Neutrophil (primary cell): ENCODE results near the gene SF3A2.

Source experiments
- H3K27ac ChIP-seq: fragments of 200-600 bp; sonication (generic); 2 replicates; pipeline ENCODE4 v1.5.1; 2016; ENCODE audit warnings: mild to moderate bottlenecking, moderate library complexity
- H3K27me3 ChIP-seq: fragments of 200-600 bp; sonication (generic); 2 replicates; pipeline ENCODE4 v1.6.0; 2016; ENCODE audit warnings: mild to moderate bottlenecking
- H3K36me3 ChIP-seq: fragments of 200-600 bp; sonication (generic); 2 replicates; pipeline ENCODE4 v1.5.1; 2017
- H3K4me1 ChIP-seq, 2 experiments: fragments of 200-600 bp in 1 of 2; sonication (generic) in 1 of 2; 1 replicate in 1 of 2; 2 replicates in 1 of 2; pipeline versions ENCODE4 v1.5.1 to v1.6.1; 2013 to 2016; ENCODE audit warnings: low read depth in 1 of 2, low read length in 1 of 2, mild to moderate bottlenecking in 1 of 2, moderate library complexity in 1 of 2; ENCODE audit not compliant: control insufficient read depth in 1 of 2, insufficient read depth in 1 of 2
- H3K4me3 ChIP-seq, 2 experiments: fragments of 200-600 bp in 1 of 2; sonication (generic) in 1 of 2; 1 replicate in 1 of 2; 2 replicates in 1 of 2; pipeline ENCODE4 v1.5.1; 2013 to 2016; ENCODE audit warnings: low read depth in 1 of 2, low read length in 1 of 2, mild to moderate bottlenecking in 1 of 2, moderate library complexity in 1 of 2
- H3K9me3 ChIP-seq: fragments of 200-600 bp; sonication (generic); 2 replicates; pipeline ENCODE4 v1.5.1; 2016
- TF ChIP-seq, protein P1 (sequence below): fragments of 200-600 bp; sonication (generic); IDR thresholded peaks from 2 replicates; pipeline ENCODE4 v1.5.1; 2016; ENCODE audit warnings: antibody characterized with exemption

SF3A2 gene, protein sequence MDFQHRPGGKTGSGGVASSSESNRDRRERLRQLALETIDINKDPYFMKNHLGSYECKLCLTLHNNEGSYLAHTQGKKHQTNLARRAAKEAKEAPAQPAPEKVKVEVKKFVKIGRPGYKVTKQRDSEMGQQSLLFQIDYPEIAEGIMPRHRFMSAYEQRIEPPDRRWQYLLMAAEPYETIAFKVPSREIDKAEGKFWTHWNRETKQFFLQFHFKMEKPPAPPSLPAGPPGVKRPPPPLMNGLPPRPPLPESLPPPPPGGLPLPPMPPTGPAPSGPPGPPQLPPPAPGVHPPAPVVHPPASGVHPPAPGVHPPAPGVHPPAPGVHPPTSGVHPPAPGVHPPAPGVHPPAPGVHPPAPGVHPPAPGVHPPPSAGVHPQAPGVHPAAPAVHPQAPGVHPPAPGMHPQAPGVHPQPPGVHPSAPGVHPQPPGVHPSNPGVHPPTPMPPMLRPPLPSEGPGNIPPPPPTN

DNA sequence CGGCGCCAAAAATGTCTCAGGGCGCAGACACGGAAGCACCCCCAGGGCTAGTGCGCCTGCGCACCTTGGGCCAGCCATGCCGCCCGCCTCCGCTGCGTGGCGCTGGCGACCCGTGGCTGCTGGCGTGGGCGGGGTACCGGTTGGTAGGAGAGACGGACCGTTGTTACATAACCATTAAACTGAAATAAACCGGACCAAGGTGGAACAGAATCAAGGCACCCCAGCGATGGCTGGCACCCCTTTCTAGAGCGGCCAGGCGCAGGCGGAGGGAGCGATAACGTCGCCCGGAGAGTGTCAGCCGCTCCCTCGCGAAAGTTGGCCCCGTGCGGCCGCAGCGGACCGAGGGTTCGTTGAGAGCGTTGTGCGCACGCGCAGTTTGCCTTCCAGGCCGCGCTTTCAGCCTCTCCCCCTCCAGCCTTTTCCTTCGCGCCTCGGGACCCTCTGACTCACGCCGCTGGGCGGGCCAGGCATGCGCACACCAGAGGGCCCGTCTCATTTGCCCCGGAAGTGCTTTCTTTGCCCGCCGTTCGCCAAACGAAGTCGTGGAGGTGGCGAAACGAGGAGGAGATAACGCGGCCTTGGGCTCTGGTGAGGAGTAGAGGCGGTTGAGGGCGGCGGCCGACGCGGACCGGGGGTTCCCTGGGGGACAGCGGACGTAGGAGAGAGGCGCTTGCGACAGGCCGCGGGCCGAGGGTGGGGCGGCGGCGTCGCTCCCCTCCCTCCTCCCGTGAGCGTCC, at the start of gene SF3A2, which contains the start of gene PLEKHJ1:
TSS of gene SF3A2 (plus strand) at position 511 of the 737 bp plus-strand sequence. CDS start 6,595 bp downstream, outside the sequence.
TSS of gene PLEKHJ1 (minus strand) at position 16 of the 737 bp plus-strand sequence. CDS start 81 bp downstream, outside the sequence.
- peaks cover 52 to 60% of the 10 kb centered on the region in 2 experiments for H3K4me1 ChIP-seq

DNA sequence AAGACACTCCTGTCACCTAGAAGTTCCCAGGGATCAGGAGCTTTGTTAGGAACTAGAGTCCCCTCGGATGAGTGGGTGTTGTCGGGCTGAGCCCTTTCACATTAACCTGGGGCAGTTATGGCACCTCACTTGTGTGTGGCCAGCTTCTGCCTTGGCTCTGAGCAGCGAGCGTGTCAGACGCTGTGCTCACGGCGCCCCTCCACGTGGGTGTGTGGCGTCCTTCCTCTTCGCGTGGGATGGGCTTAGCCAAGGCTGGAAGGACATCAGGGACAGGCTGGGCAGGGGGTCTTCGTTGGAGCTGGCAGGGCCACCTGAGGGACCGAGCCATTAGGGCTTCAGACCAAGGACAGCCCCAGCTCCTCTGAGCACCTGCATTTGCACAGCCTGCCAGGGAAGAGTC, 49.5 kb upstream of the SF3A2 start:
- Histone ChIP-seq H3K4me1 (peaks cover 16 to 19% of the 10 kb centered on the region in 2 experiments), H3K36me3 (peaks cover 57% of the 10 kb centered on the region), H3K9me3 (no peaks in the 10 kb centered on the region), H3K27me3 (no peaks in the 10 kb centered on the region), H3K4me3 (no peak overlapping the region), H3K27ac (peak overlapping the region; percentile 81)
- TF ChIP-seq, protein P1, sequence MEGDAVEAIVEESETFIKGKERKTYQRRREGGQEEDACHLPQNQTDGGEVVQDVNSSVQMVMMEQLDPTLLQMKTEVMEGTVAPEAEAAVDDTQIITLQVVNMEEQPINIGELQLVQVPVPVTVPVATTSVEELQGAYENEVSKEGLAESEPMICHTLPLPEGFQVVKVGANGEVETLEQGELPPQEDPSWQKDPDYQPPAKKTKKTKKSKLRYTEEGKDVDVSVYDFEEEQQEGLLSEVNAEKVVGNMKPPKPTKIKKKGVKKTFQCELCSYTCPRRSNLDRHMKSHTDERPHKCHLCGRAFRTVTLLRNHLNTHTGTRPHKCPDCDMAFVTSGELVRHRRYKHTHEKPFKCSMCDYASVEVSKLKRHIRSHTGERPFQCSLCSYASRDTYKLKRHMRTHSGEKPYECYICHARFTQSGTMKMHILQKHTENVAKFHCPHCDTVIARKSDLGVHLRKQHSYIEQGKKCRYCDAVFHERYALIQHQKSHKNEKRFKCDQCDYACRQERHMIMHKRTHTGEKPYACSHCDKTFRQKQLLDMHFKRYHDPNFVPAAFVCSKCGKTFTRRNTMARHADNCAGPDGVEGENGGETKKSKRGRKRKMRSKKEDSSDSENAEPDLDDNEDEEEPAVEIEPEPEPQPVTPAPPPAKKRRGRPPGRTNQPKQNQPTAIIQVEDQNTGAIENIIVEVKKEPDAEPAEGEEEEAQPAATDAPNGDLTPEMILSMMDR, result no peak

More for the DNA sequence above, at the start of gene SF3A2, which contains the start of gene PLEKHJ1:
- no peaks in the 10 kb centered on the region for H3K27me3 ChIP-seq
- TF ChIP-seq, protein P1, result peak; percentile 100
- peak within 1 kb of the TSS; percentile 97 for H3K27ac ChIP-seq
- H3K4me3 ChIP-seq, result peak within 1 kb of the TSS; percentile 78 to 94
- H3K9me3 ChIP-seq, result no peaks in the 10 kb centered on the region
- H3K36me3 ChIP-seq, result peaks cover 26% of the 10 kb centered on the region

DNA sequence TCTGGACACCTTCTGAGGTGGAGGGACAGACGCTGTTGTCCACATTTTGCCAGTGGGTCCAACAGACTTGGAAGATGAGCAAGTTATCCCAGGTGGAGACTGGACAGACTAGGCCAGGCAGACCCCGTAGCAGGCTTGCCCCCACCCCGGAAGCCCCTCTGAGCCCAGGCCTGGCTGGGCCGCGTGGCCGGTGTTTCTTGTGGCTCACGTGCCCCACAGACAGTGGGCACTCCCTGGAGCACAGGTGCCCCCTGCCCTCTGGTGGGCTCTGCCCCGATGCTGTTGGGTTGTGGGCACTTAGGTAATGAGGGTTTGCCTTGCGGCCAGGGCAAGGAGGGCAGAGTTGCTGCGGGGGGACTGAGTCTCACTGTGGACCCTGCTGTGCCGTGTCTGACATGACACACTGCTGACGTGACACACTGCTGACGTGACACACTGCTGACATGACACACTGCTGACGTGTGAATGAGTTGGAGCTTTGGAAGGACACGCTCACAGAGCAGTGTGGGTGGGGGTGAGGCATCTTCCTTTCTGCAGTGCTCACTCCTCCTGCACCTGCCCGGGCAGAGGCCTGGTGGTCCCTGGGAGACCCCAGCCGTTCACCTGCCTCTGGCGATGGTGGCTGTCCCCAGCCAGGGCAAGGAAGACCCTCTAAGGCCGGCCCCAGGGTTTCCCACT, 47.8 kb upstream of the SF3A2 start:
- H3K4me3 ChIP-seq, result peak overlapping the region in 1 of 2 experiments; percentile 49
- peak overlapping the region; percentile 81 for H3K27ac ChIP-seq
- H3K9me3 ChIP-seq, result no peaks in the 10 kb centered on the region
- no peaks in the 10 kb centered on the region for H3K27me3 ChIP-seq
- H3K4me1 ChIP-seq, result peaks cover 16 to 19% of the 10 kb centered on the region in 2 experiments
- TF ChIP-seq, protein P1, result no peak
- peaks cover 64% of the 10 kb centered on the region for H3K36me3 ChIP-seq

DNA sequence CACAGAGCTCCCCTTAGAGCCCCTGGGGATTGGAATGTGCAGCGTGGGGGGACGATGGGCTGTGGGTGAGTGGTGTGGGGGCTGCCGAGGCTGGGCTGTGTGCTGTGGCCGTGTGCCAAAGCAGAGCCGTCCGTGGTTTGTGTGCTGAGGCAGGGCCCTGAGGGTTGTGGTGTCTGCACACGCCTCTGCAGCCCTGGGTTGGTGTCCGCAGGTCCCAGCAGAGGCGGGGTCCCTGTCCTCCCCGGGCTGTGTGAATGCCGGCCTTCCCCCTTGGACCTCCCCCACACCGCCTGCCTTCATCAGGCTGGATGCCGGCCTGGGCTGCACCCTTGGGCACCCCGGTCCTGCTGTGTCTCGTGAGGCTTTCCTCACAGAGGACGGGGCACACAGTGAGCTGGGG, 46.7 kb upstream of the SF3A2 start:
- Histone ChIP-seq H3K36me3 (peaks cover 63% of the 10 kb centered on the region), H3K9me3 (no peaks in the 10 kb centered on the region), H3K4me1 (peaks cover 16 to 19% of the 10 kb centered on the region in 2 experiments), H3K4me3 (no peak overlapping the region), H3K27ac (no peak overlapping the region), H3K27me3 (no peaks in the 10 kb centered on the region)
- TF ChIP-seq, protein P1, result no peak

DNA sequence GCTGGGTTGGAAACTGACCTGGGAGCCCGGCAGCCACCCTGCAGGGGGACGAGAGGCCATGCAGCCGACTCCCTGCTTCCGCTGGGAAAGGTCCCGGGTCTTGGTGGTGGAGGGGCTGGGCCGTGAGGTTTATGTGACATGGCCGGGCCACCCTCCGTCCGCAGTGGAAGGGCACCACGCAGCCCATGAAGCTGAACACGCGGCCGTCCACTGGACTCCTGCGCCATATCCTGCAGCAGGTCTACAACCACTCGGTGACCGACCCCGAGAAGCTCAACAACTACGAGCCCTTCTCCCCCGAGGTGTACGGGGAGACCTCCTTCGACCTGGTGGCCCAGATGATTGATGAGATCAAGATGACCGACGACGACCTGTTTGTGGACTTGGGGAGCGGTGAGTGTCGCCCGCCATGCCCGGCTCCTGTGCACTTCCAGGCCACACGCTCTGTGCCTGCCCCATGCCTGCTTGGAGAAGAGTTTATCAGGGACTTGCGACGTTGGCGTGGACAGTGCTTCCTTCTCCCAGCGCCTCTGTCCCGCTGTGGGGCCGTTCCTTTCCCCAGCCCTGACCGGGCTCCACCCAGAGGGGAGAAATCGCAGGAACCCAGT, 45.7 kb upstream of the SF3A2 start:
- TF ChIP-seq, protein P1, result no peak
- H3K9me3 ChIP-seq, result no peaks in the 10 kb centered on the region
- H3K27ac ChIP-seq, result no peak overlapping the region
- peaks cover 71% of the 10 kb centered on the region for H3K36me3 ChIP-seq
- no peak overlapping the region for H3K4me3 ChIP-seq
- no peaks in the 10 kb centered on the region for H3K27me3 ChIP-seq
- H3K4me1 ChIP-seq, result peaks cover 16 to 19% of the 10 kb centered on the region in 2 experiments
